ENCODE measurements around the gene CDH4. TPM values are rescaled to one million over a fixed set of nuclear protein-coding genes. Genes with fewer than 3 reads are reported as not detected.

Gene CDH4
- total and polyA plus RNA-seq, 2 of the 8 experiments (the other 6 are each of a cell fraction or from before 2014, with no cell fraction given): 4.3 to 7.9 TPM

GRCh38 chr20:61861858-61862257 lies 609.8 kb downstream of the CDH4 start:
- Histone ChIP-seq H3K9me3 (ENCODE audit: insufficient read depth in 2 of 2, low read depth in 1 of 2, low read length in 1 of 2) (no peaks in the 10 kb centered on the region), H3K27me3 (replicated peaks in 1 of 4; ENCODE audit: control insufficient read depth in 3 of 4, extremely low read depth in 1 of 4, insufficient read depth in 3 of 4, low read length in 3 of 4) (peaks cover 0 to 4% (median 0%) of the 10 kb centered on the region in 4 experiments; a peak in 3 of 7 replicates), H3K14ac (ENCODE audit: insufficient read length) (no peak overlapping the region), H3K27ac (ENCODE audit: low read depth, low read length) (no peak overlapping the region), H4K91ac (replicated peaks; ENCODE audit: insufficient read length, low read length) (no peak overlapping the region), H2BK12ac (ENCODE audit: low read depth, low read length) (no peak overlapping the region), H2BK20ac (ENCODE audit: low read length) (no peak overlapping the region), H2BK120ac (replicated peaks; ENCODE audit: low read depth, low read length) (no peak overlapping the region), H3K4me1 (replicated peaks in 1 of 4; ENCODE audit: control insufficient read depth in 3 of 4, insufficient read depth in 4 of 4, low read length in 3 of 4) (no peaks in the 10 kb centered on the region), H3K4me3 (ENCODE audit: extremely low read depth in 1 of 4, insufficient read depth in 2 of 4, low read depth in 3 of 4, low read length in 4 of 4) (no peak overlapping the region), H4K8ac (ENCODE audit: extremely low read depth, insufficient read depth, low read length) (no peak overlapping the region), H3K36me3 (ENCODE audit: control insufficient read depth in 2 of 4, insufficient read depth in 4 of 4, low read length in 3 of 4) (no peaks in the 10 kb centered on the region), H2AFZ (ENCODE audit: low read length) (no peak overlapping the region), H3K18ac (ENCODE audit: extremely low read depth, low read length) (no peak overlapping the region), H2BK15ac (ENCODE audit: low read length) (no peak overlapping the region), H3K79me1 (ENCODE audit: low read depth, low read length) (no peaks in the 10 kb centered on the region; the same call in 1 of the 2 replicates), H3K23me2 (ENCODE audit: low read depth, low read length) (peaks cover 12% of the 10 kb centered on the region; the same call in 1 of the 2 replicates), H3K4ac (replicated peaks; ENCODE audit: insufficient read length, low read depth, low read length) (no peak overlapping the region), H3K9ac (replicated peaks in 1 of 4; ENCODE audit: extremely low read depth in 1 of 4, low read depth in 3 of 4, low read length in 3 of 4) (no peak overlapping the region), H2AK5ac (ENCODE audit: low read depth, low read length) (no peak overlapping the region), H4K20me1 (replicated peaks in 1 of 2; ENCODE audit: control insufficient read depth in 1 of 2, insufficient read depth in 2 of 2, low read length in 2 of 2) (peaks cover 3 to 6% of the 10 kb centered on the region in 2 experiments), H3K79me2 (ENCODE audit: control insufficient read depth in 1 of 2, insufficient read depth in 2 of 2, low read length in 2 of 2) (no peaks in the 10 kb centered on the region), H3K23ac (ENCODE audit: insufficient read length) (no peak overlapping the region), H3K4me2 (ENCODE audit: insufficient read depth in 1 of 2, low read depth in 2 of 2, low read length in 2 of 2) (no peak overlapping the region), H3K56ac (replicated peaks; ENCODE audit: insufficient read length, low read depth, low read length) (no peak overlapping the region), H2BK5ac (ENCODE audit: low read depth, low read length) (no peak overlapping the region), H4K5ac (ENCODE audit: insufficient read length, low read depth, low read length) (no peak overlapping the region)
- ChIA-PET CTCF (ENCODE audit: partially characterized antibody) (interaction anchor here (1.0 to 2.6 kb wide), 11 partner anchors 9 to 253 kb away, joined by 3 to 12 read pairs (median 4); no protein-coding TSS in a partner anchor), POLR2A (ENCODE audit: partially characterized antibody) (no interaction called here)
- FAIRE-seq: no peak
- WGBS, 2 experiments (ENCODE audit: extremely low coverage in 1 of 2, insufficient coverage in 1 of 2, insufficient read length in 1 of 2, insufficient replicate concordance in 2 of 2, low coverage in 1 of 2, low lambda C conversion rate in 2 of 2, missing lambda C conversion rate in 1 of 2): 86% methylated on average over 15 of the region's 15 CpGs; no CpG with 5 or more reads in 1 of the 2 experiments
- no peak for DNase-seq (ENCODE audit: low read depth in 1 of 2, low spot score in 2 of 2)
- TF ChIP-seq TBP (IDR thresholded peaks at IDR 0.05; ENCODE audit: low read depth, low read length) (no peak), KDM4A (IDR thresholded peaks at IDR 0.05; ENCODE audit: low read depth, low read length, severe bottlenecking) (no peak), CEBPB (IDR thresholded peaks at IDR 0.05; ENCODE audit: low read depth, low read length) (no peak), GABPA (IDR thresholded peaks at IDR 0.05; ENCODE audit: borderline replicate concordance, insufficient read depth, low read length) (no peak), HDAC2 (IDR thresholded peaks at IDR 0.05; ENCODE audit: borderline replicate concordance in 1 of 2, low read depth in 2 of 2, low read length in 2 of 2) (no peak), FOSL1 (IDR thresholded peaks at IDR 0.05; ENCODE audit: insufficient read depth, low read depth, low read length) (no peak)

Measured in H1 (cell line).